Tibial artery (tissue), 4 donors: ENCODE measurements around the gene ART1.

Experiments
- DNase-seq, 2 donors: peaks; one replicate each; pipeline ENCODE4 v3.0.0-alpha.2; 2019
- H3K27ac ChIP-seq, 2 donors: fragments of 200-600 bp; sonication (generic) in 1 of 2; 1 replicate in 1 of 2; 2 replicates in 1 of 2; pipeline ENCODE4 v1.5.1; 2018 to 2019; ENCODE audit warnings: mild to moderate bottlenecking in 1 of 2
- H3K27me3 ChIP-seq, 2 donors: fragments of 200-600 bp; sonication (generic) in 1 of 2; one replicate each; pipeline versions ENCODE4 v1.5.1 to v1.6.0; 2016 to 2019
- H3K36me3 ChIP-seq, 3 donors: fragments of 200-600 bp; sonication (generic) in 2 of 3; one replicate each; pipeline ENCODE4 v1.5.1; 2016 to 2019; ENCODE audit warnings: mild to moderate bottlenecking in 2 of 3
- H3K4me1 ChIP-seq, 4 donors: fragments of 200-600 bp; sonication (generic) in 2 of 4; 1 replicate in 3 of 4; 2 replicates in 1 of 4; pipeline ENCODE4 v1.5.1; 2016 to 2019
- H3K4me3 ChIP-seq, 2 donors: fragments of 200-600 bp; sonication (generic) in 1 of 2; 1 replicate in 1 of 2; 2 replicates in 1 of 2; pipeline ENCODE4 v1.5.1; 2018 to 2019; ENCODE audit warnings: mild to moderate bottlenecking in 2 of 2
- H3K9me3 ChIP-seq, 3 donors: fragments of 200-600 bp; sonication (generic) in 1 of 3; one replicate each; pipeline ENCODE4 v1.5.1; 2016 to 2019
- intact Hi-C: fragments of 100-400 bp; cut with DNase I; formaldehyde crosslinking; loops from one replicate; pipeline ENCODE4 v1.15.0; 2023; ENCODE audit warnings: low total_unique reads
- TF ChIP-seq, protein P1 (sequence below), 2 experiments: fragments of 200-600 bp in 1 of 2; fragments of 450-650 bp in 1 of 2; IDR thresholded peaks; one replicate each; pipeline ENCODE4 v1.5.1; 2017 to 2019; ENCODE audit warnings: antibody characterized with exemption in 2 of 2, mild to moderate bottlenecking in 1 of 2, moderate library complexity in 1 of 2

Gene ART1

DNA sequence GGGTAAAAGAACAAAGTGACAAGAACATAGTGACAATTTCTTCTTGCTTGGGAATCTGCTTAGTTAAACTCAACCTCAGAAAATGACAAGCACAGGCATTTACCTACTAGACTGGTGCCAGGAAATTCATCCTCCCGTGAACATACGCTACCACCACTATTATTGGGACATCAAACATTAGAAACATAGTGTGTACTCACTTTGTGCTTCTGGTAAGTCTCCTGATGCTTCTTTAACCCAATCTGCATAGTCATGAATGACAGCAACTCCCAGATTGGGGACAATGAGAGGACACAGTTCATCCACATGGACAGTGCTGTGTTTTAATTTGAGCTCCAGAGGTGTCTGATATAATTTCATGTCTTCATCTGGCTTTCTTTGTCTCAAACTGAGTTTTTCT lies 55.5 kb downstream of the ART1 start:
- Histone ChIP-seq H3K4me1 (no peaks in the 10 kb centered on the region), H3K27ac (no peak overlapping the region), H3K27me3 (no peaks in the 10 kb centered on the region), H3K36me3 (peaks cover 82 to 99% (median 87%) of the 10 kb centered on the region in 3 donors), H3K4me3 (no peak overlapping the region), H3K9me3 (no peaks in the 10 kb centered on the region)
- intact Hi-C loops = loop anchor here (10.0 kb wide), 1 partner anchor 54 kb away; no protein-coding TSS in a partner anchor
- TF ChIP-seq, protein P1, sequence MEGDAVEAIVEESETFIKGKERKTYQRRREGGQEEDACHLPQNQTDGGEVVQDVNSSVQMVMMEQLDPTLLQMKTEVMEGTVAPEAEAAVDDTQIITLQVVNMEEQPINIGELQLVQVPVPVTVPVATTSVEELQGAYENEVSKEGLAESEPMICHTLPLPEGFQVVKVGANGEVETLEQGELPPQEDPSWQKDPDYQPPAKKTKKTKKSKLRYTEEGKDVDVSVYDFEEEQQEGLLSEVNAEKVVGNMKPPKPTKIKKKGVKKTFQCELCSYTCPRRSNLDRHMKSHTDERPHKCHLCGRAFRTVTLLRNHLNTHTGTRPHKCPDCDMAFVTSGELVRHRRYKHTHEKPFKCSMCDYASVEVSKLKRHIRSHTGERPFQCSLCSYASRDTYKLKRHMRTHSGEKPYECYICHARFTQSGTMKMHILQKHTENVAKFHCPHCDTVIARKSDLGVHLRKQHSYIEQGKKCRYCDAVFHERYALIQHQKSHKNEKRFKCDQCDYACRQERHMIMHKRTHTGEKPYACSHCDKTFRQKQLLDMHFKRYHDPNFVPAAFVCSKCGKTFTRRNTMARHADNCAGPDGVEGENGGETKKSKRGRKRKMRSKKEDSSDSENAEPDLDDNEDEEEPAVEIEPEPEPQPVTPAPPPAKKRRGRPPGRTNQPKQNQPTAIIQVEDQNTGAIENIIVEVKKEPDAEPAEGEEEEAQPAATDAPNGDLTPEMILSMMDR (IDR thresholded peaks at IDR 0.05) = no peak
- no peak for DNase-seq

- TF ChIP-seq, protein P1 (IDR thresholded peaks at IDR 0.05) = no peak
- no peaks in the 10 kb centered on the region for H3K9me3 ChIP-seq
- DNase-seq = no peak
- no peaks in the 10 kb centered on the region for H3K27me3 ChIP-seq
- H3K36me3 ChIP-seq = peaks cover 80 to 99% (median 88%) of the 10 kb centered on the region in 3 donors
- no peaks in the 10 kb centered on the region for H3K4me1 ChIP-seq
- no peak overlapping the region for H3K27ac ChIP-seq
- no peak overlapping the region for H3K4me3 ChIP-seq
- intact Hi-C loops = loop anchor here (10.0 kb wide), 1 partner anchor 54 kb away; no protein-coding TSS in a partner anchor
Measured at GRCh38 chr11:3700910-3701309, 56.0 kb downstream of the ART1 start.

- H3K27ac ChIP-seq = no peak overlapping the region
- no peak for DNase-seq
- H3K4me3 ChIP-seq = no peak overlapping the region
- no peaks in the 10 kb centered on the region for H3K27me3 ChIP-seq
- no peaks in the 10 kb centered on the region for H3K9me3 ChIP-seq
- no peaks in the 10 kb centered on the region for H3K4me1 ChIP-seq
- intact Hi-C loops = loop anchor here (10.0 kb wide), 1 partner anchor 51 kb away; no protein-coding TSS in a partner anchor
- peaks cover 60 to 93% (median 78%) of the 10 kb centered on the region in 3 donors for H3K36me3 ChIP-seq
- TF ChIP-seq, protein P1 (IDR thresholded peaks at IDR 0.05) = no peak
Measured at GRCh38 chr11:3703383-3703782, 58.5 kb downstream of the ART1 start.

- intact Hi-C loops = loop anchor here (10.0 kb wide), 1 partner anchor 48 kb away; no protein-coding TSS in a partner anchor
- no peaks in the 10 kb centered on the region for H3K27me3 ChIP-seq
- DNase-seq = no peak
- TF ChIP-seq, protein P1 (IDR thresholded peaks at IDR 0.05) = no peak
- H3K27ac ChIP-seq = no peak overlapping the region
- no peaks in the 10 kb centered on the region for H3K4me1 ChIP-seq
- no peaks in the 10 kb centered on the region for H3K9me3 ChIP-seq
- peaks cover 46 to 70% (median 68%) of the 10 kb centered on the region in 3 donors for H3K36me3 ChIP-seq
- no peak overlapping the region for H3K4me3 ChIP-seq
Measured at GRCh38 chr11:3707176-3707575, 62.2 kb downstream of the ART1 start.

- H3K36me3 ChIP-seq = peaks cover 45 to 70% (median 69%) of the 10 kb centered on the region in 3 donors
- intact Hi-C loops = loop anchor here (10.0 kb wide), 1 partner anchor 45 kb away; no protein-coding TSS in a partner anchor
- H3K4me1 ChIP-seq = no peaks in the 10 kb centered on the region
Measured at GRCh38 chr11:3709977-3710376, 65.0 kb downstream of the ART1 start.

More at GRCh38 chr11:3709977-3710376, 65.0 kb downstream of the ART1 start:
- Histone ChIP-seq H3K27me3 (no peaks in the 10 kb centered on the region), H3K9me3 (no peaks in the 10 kb centered on the region), H3K4me3 (no peak overlapping the region), H3K27ac (no peak overlapping the region)
- no peak for DNase-seq
- TF ChIP-seq, protein P1 (IDR thresholded peaks at IDR 0.05) = no peak
